AG04449 (cell line): ENCODE data around the gene NACA.
A peak's percentile ranks its signal among the peaks of the same experiment; 100 is the strongest.

Source experiments
- CTCF ChIA-PET: fragments of 350-600 bp; formaldehyde crosslinking; extraction: SDS; loops from one replicate; lab custom pipeline; 2021; ENCODE audit warnings: antibody characterized with exemption; lab: Yijun Ruan, JAX
- POLR2A ChIA-PET: fragments of 400-600, 350-600 bp; formaldehyde crosslinking; extraction: SDS; loops from one replicate; lab custom pipeline; 2020; ENCODE audit warnings: antibody characterized with exemption, inconsistent platforms; lab: Yijun Ruan, JAX
- DNase-seq: peaks from one replicate; pipeline ENCODE4 v3.0.0-alpha.2; 2010; ENCODE audit warnings: low read depth, low spot score
- H3K4me3 ChIP-seq: 2 replicates; pipeline ENCODE4 v1.5.1; 2011; ENCODE audit warnings: low read depth, mild to moderate bottlenecking, control low read depth, low read length
- TF ChIP-seq, protein P1 (sequence below): IDR thresholded peaks from one replicate; pipeline ENCODE4 v1.5.1; 2011; ENCODE audit warnings: mild to moderate bottlenecking, moderate library complexity, low read length, control low read depth, inconsistent platforms; ENCODE audit not compliant: insufficient read depth; ENCODE audit errors: missing control alignments

The NACA gene

DNA sequence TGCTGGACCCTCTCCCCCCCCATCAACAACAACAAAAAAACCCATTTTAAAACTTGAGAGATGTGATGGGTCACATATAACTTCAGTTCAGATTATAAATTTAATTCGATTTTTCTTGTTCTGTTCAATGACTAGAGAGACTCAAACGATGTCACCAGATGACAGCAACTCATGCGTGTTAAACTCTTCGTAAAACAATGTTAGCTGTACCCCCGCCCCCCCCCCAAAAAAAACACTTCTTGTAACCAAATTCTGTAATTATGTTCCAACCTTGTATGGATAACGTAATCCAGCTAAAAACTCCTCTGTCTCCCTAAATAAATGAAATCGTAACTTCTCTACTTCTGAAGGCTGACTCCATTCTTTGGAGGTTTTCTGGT lies 614 bp upstream of the NACA start:
- H3K4me3 ChIP-seq, result peak overlapping the region; percentile 99
- CTCF ChIA-PET, result interaction anchor here (1.2 to 2.6 kb wide), 3 partner anchors 89 to 336 kb away, joined by 3 to 10 read pairs (median 5); no protein-coding TSS in a partner anchor
- TF ChIP-seq, protein P1, sequence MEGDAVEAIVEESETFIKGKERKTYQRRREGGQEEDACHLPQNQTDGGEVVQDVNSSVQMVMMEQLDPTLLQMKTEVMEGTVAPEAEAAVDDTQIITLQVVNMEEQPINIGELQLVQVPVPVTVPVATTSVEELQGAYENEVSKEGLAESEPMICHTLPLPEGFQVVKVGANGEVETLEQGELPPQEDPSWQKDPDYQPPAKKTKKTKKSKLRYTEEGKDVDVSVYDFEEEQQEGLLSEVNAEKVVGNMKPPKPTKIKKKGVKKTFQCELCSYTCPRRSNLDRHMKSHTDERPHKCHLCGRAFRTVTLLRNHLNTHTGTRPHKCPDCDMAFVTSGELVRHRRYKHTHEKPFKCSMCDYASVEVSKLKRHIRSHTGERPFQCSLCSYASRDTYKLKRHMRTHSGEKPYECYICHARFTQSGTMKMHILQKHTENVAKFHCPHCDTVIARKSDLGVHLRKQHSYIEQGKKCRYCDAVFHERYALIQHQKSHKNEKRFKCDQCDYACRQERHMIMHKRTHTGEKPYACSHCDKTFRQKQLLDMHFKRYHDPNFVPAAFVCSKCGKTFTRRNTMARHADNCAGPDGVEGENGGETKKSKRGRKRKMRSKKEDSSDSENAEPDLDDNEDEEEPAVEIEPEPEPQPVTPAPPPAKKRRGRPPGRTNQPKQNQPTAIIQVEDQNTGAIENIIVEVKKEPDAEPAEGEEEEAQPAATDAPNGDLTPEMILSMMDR, result no peak
- no peak for DNase-seq
- POLR2A ChIA-PET, result interaction anchor here (0.6 to 1.5 kb wide), 10 partner anchors 9 to 362 kb away, joined by 3 to 12 read pairs (median 4); partner anchors contain the start of gene PTGES3

DNA sequence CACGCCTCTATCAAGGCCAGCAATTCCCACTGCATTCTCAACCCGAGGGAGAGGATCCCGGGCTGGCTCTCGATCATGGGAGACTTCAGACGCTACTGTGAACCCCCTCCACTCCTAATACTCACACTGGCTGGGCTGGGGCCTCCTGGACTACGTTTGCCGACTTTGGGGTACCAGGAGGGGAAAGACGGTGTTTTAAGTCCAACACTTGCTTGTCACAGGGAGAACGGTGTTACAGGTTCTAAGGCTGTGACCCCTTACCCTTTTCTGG lies 463 bp downstream of the NACA start:
- TF ChIP-seq, protein P1, result no peak
- ChIA-PET CTCF (interaction anchor here (1.6 kb wide), 1 partner anchor 88 kb away, joined by 5 read pairs; no protein-coding TSS in a partner anchor), POLR2A (interaction anchor here (1.3 to 1.5 kb wide), 4 partner anchors 8 to 88 kb away, joined by 4 to 12 read pairs (median 8); no protein-coding TSS in a partner anchor)
- peak overlapping the region; percentile 99 for H3K4me3 ChIP-seq
- no peak for DNase-seq

DNA sequence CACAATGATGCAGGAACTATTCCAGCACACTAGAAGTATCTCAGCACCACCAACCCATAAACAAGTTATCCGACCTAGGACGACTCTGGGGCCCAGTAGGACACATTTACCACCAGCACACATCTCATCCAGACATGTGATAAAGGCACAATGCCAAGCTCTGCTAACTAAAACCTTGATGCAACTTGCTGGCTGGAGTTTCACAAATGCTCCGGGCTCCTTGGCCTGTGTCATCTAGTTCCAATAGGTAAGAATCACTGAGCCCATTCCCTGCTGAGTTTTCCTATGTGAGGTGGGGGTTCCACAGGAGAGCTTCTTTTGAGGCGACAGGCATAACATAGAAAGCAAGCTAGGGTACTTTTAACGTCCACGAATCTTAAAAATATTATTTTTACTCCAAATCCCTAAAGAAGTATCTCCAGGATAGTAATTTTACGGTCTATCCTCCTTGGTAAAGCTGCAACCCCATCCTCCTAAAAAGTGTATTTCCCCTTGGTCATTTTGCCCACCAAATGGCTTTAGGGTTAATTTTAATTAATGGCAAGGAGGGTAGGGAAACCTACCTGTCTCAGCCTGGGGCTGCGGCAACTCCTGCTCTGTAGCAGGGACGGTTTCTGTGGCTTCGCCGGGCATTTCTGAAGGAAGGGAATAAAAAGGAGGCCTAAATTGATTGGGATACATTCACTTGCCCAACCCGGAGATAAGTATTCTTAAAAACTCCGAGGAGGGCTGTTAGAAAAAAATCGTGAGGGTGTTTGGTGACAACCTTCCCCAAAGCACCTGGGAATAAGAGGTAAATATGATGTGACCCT lies 1.0 kb downstream of the NACA start:
- peak; percentile 58 for DNase-seq
- peak overlapping the region; percentile 99 for H3K4me3 ChIP-seq
- TF ChIP-seq, protein P1, result no peak
- CTCF ChIA-PET, result no interaction called here
- POLR2A ChIA-PET, result interaction anchor here (1.3 to 1.4 kb wide), 2 partner anchors 18 to 35 kb away, joined by 4 to 5 read pairs; no protein-coding TSS in a partner anchor

DNA sequence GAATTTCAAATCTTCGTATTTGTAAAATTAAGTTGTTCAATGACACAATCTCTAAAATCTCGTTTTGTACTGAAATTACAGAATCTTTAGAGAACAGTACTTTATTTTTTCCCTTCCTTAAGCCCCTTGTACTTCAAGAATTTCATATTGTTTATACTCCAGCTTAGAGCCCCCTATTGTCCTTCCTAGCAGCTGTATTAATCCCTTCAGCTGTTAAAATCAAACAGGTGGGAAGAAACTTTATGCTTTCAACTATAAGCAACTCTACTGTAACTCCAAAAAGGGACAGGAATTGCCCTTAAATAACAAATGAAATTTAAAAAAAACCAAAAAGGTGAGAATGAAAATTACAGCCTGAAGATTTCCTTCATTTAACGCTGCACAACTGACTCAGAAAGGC lies 1.7 kb downstream of the NACA start:
- TF ChIP-seq, protein P1, result no peak
- POLR2A ChIA-PET, result interaction anchor here (1.3 to 1.4 kb wide), 2 partner anchors 17 to 34 kb away, joined by 4 to 5 read pairs; no protein-coding TSS in a partner anchor
- CTCF ChIA-PET, result interaction anchor here (1.1 kb wide), 1 partner anchor 9 kb away, joined by 3 read pairs; no protein-coding TSS in a partner anchor
- peak overlapping the region; percentile 99 for H3K4me3 ChIP-seq
- DNase-seq, result no peak

DNA sequence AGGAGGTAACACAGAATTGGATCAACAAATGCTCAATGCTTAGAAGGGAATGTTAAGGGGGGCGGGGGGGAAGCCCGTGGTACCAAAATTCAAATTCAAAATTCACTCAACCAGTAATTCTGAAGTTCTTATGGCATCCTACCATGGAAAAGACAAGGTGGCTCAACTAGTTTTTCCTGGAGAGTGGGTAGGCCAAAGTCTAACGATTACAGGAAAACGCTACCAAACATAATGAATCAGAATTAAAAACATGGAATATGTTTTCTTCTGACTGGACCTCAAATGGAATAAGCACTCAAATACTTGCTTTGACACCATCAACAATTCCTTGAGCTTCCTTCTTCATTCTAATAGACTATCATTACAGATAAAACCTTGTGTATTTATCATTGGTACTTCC lies 2.3 kb downstream of the NACA start:
- ChIA-PET POLR2A (interaction anchor here (1.4 kb wide), 1 partner anchor 17 kb away, joined by 4 read pairs; no protein-coding TSS in a partner anchor), CTCF (interaction anchor here (1.1 to 1.4 kb wide), 2 partner anchors 9 to 86 kb away, joined by 3 to 4 read pairs; no protein-coding TSS in a partner anchor)
- TF ChIP-seq, protein P1, result no peak
- DNase-seq, result no peak
- peak overlapping the region; percentile 19 for H3K4me3 ChIP-seq

DNA sequence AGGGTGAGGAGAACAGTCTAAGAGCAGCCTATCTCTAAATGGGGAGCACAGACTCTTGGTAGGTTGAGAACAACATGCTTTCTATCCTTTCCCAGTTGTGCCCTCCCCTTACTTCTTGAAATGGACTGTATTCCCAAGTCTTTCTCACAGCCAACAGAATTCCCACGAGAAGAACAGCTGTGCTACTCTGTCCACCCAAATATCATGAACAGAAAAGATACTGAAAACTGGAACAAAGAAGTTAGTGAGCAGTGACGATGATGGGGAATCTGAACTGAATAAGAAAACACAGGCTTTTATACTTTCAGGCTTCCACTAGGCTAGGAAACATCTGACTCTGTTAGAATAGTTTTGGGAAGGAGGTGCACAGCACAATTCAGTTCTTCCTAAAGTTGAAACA lies 3.4 kb downstream of the NACA start:
- POLR2A ChIA-PET, result interaction anchor here (0.9 kb wide), 1 partner anchor 85 kb away, joined by 3 read pairs; no protein-coding TSS in a partner anchor
- TF ChIP-seq, protein P1, result no peak
- no peak for DNase-seq
- H3K4me3 ChIP-seq, result no peak overlapping the region
- CTCF ChIA-PET, result interaction anchor here (0.6 to 1.4 kb wide), 3 partner anchors 9 to 85 kb away, joined by 3 to 4 read pairs (median 4); no protein-coding TSS in a partner anchor
